ENCODE data around the gene COL23A1. TPM values are rescaled to one million over a fixed set of nuclear protein-coding genes. Genes with fewer than 3 reads are reported as not detected.

The COL23A1 gene
- total RNA-seq, 4 donors from 2014 or later = 0.93 to 4.6 (median 2.4) TPM

- Histone ChIP-seq H3K27me3 (no peaks in the 10 kb centered on the region), H3K9me3 (no peaks in the 10 kb centered on the region), H3K4me1 (peaks cover 0 to 13% (median 2%) of the 10 kb centered on the region in 3 donors), H3K36me3 (peaks cover 0 to 97% of the 10 kb centered on the region in 2 donors), H3K27ac (no peak overlapping the region), H3K4me3 (no peak overlapping the region)
- TF ChIP-seq CTCF (IDR thresholded peaks at IDR 0.05) (no peak), POLR2AphosphoS5 (IDR thresholded peaks at IDR 0.05) (no peak), POLR2A (IDR thresholded peaks at IDR 0.05) (no peak), EP300 (IDR thresholded peaks at IDR 0.05) (no peak)
- ATAC-seq = no peak
- WGBS, 2 donors (ENCODE audit: low coverage in 1 of 2) = 66 to 71% methylated on average over 3 to 7 of the region's 8 CpGs
These were observed 376.4 kb downstream of the COL23A1 start for GRCh38 chr5:178213748-178214151.

- Histone ChIP-seq H3K27ac (no peak overlapping the region), H3K9me3 (no peaks in the 10 kb centered on the region), H3K36me3 (peaks cover 0 to 97% of the 10 kb centered on the region in 2 donors), H3K4me3 (no peak overlapping the region), H3K27me3 (no peaks in the 10 kb centered on the region), H3K4me1 (peaks cover 0 to 18% (median 2%) of the 10 kb centered on the region in 3 donors)
- TF ChIP-seq POLR2A (IDR thresholded peaks at IDR 0.05) = no peak
- no peak for ATAC-seq
- WGBS, 2 donors (ENCODE audit: low coverage in 1 of 2) = 53 to 60% methylated on average over 1 to 2 of the region's 4 CpGs
These were observed 377.2 kb downstream of the COL23A1 start for GRCh38 chr5:178213003-178213461.

GRCh38 chr5:178212241-178213002 is 377.8 kb downstream of the COL23A1 start:
- Histone ChIP-seq H3K9me3 (no peaks in the 10 kb centered on the region), H3K36me3 (peaks cover 0 to 100% of the 10 kb centered on the region in 2 donors), H3K27ac (no peak overlapping the region), H3K4me1 (peaks cover 0 to 24% (median 3%) of the 10 kb centered on the region in 3 donors), H3K4me3 (no peak overlapping the region), H3K27me3 (no peaks in the 10 kb centered on the region)
- 92% methylated on average over 3 of the region's 3 CpGs; no CpG with 5 or more reads in 1 of the 2 donors for WGBS, 2 donors (ENCODE audit: low coverage in 1 of 2)
- ATAC-seq = no peak
- TF ChIP-seq POLR2AphosphoS5 (IDR thresholded peaks at IDR 0.05) (no peak), POLR2A (IDR thresholded peaks at IDR 0.05) (no peak), CTCF (IDR thresholded peaks at IDR 0.05) (no peak), EP300 (IDR thresholded peaks at IDR 0.05) (no peak)

GRCh38 chr5:178211095-178212048 is 378.8 kb downstream of the COL23A1 start:
- no peaks in the 10 kb centered on the region for H3K27me3 ChIP-seq
- no peak overlapping the region for H3K4me3 ChIP-seq
- H3K9me3 ChIP-seq = no peaks in the 10 kb centered on the region
- H3K27ac ChIP-seq = no peak overlapping the region
- TF ChIP-seq CTCF (IDR thresholded peaks at IDR 0.05) (no peak), EP300 (IDR thresholded peaks at IDR 0.05) (no peak), POLR2AphosphoS5 (IDR thresholded peaks at IDR 0.05) (no peak), POLR2A (IDR thresholded peaks at IDR 0.05) (no peak)
- WGBS, 2 donors (ENCODE audit: low coverage in 1 of 2) = 54 to 63% methylated on average over 3 to 7 of the region's 8 CpGs
- H3K36me3 ChIP-seq = peaks cover 0 to 98% of the 10 kb centered on the region in 2 donors
- ATAC-seq = peak; percentile 13
- peaks cover 0 to 35% (median 13%) of the 10 kb centered on the region in 3 donors for H3K4me1 ChIP-seq

- TF ChIP-seq CTCF (IDR thresholded peaks at IDR 0.05) = no peak
- no peak for TF ChIP-seq POLR2AphosphoS5 (IDR thresholded peaks at IDR 0.05)
- no peak for TF ChIP-seq POLR2A (IDR thresholded peaks at IDR 0.05)
- no peak for TF ChIP-seq EP300 (IDR thresholded peaks at IDR 0.05)
- peaks cover 0 to 92% of the 10 kb centered on the region in 2 donors for H3K36me3 ChIP-seq
These were observed 379.5 kb downstream of the COL23A1 start for GRCh38 chr5:178210686-178211085.

More at GRCh38 chr5:178210686-178211085, 379.5 kb downstream of the COL23A1 start:
- H3K4me3 ChIP-seq = no peak overlapping the region
- WGBS, 2 donors (ENCODE audit: low coverage in 1 of 2) = 83 to 85% methylated on average over 4 to 5 of the region's 5 CpGs
- peaks cover 0 to 39% (median 20%) of the 10 kb centered on the region in 3 donors for H3K4me1 ChIP-seq
- no peak for ATAC-seq
- H3K9me3 ChIP-seq = no peaks in the 10 kb centered on the region
- H3K27ac ChIP-seq = no peak overlapping the region
- no peaks in the 10 kb centered on the region for H3K27me3 ChIP-seq

Data from gastroesophageal sphincter (tissue), 4 donors.